ENCODE data around the gene MRPS16. TPM values are rescaled to one million over a fixed set of nuclear protein-coding genes. Genes with fewer than 3 reads are reported as not detected.

The MRPS16 gene
- 75.5 and 78.0 TPM in 2 replicates for polyA plus RNA-seq (2012; rRNA removed)
- 56.0 and 60.3 TPM in 2 replicates for polyA plus RNA-seq (2012; cell fraction: cytosol; rRNA removed)
- polyA plus RNA-seq (2012; cell fraction: nucleus; rRNA removed) = 45.3 and 61.8 TPM in 2 replicates

- no peaks in the 10 kb centered on the region for H3K9me2 ChIP-seq
- H3K79me2 ChIP-seq (ENCODE audit: insufficient read depth) = peaks cover 70% of the 10 kb centered on the region
- no peaks in the 10 kb centered on the region for H3K27me3 ChIP-seq (ENCODE audit: insufficient read depth)
- ChIA-PET POLR2A (interaction anchor here (1.2 to 1.7 kb wide), 3 partner anchors 9 to 395 kb away, joined by 3 to 5 read pairs (median 4); partner anchors contain the start of gene ANXA7), CTCF (interaction anchor here (0.9 to 2.8 kb wide), 4 partner anchors 12 to 383 kb away, joined by 3 to 17 read pairs (median 4); partner anchors contain the start of gene ANXA7)
- TF ChIP-seq MXI1 (IDR thresholded peaks at IDR 0.05; ENCODE audit: low read depth, low read length) (peak; percentile 94; the same call in 1 of the 2 replicates), SIN3A (IDR thresholded peaks at IDR 0.05; ENCODE audit: borderline replicate concordance, low read depth, low read length) (peak; percentile 69; the same call in 1 of the 2 replicates), GABPA (IDR thresholded peaks at IDR 0.05; ENCODE audit: low read depth) (peak; percentile 91), JUND (IDR thresholded peaks at IDR 0.05) (peak; percentile 40), RCOR1 (IDR thresholded peaks at IDR 0.05; ENCODE audit: low read length) (peak; percentile 46; the same call in 1 of the 2 replicates), POLR2AphosphoS5 (IDR thresholded peaks at IDR 0.05; ENCODE audit: low read depth, low read length) (peak; percentile 97), RXRA (IDR thresholded peaks at IDR 0.05; ENCODE audit: borderline replicate concordance, low read depth) (no peak), ELF1 (IDR thresholded peaks at IDR 0.05) (peak; percentile 86), YY1 (IDR thresholded peaks at IDR 0.05; ENCODE audit: low read depth) (peak; percentile 64), MEF2A (IDR thresholded peaks at IDR 0.05; ENCODE audit: borderline replicate concordance, low read depth) (no peak), REST (IDR thresholded peaks at IDR 0.05; ENCODE audit: low read depth, low read length) (0 out of 2 replicates have a peak, but pooled peaks have one; percentile 33), TCF12 (IDR thresholded peaks at IDR 0.05) (peak; percentile 27; the same call in 1 of the 2 replicates), FOXM1 (IDR thresholded peaks at IDR 0.05; ENCODE audit: low read depth) (no peak), PBX3 (IDR thresholded peaks at IDR 0.05) (0 out of 2 replicates have a peak, but pooled peaks have one; percentile 11), FOXJ3 (CRISPR knock-in tag; IDR thresholded peaks at IDR 0.05) (no peak), FOSL2 (IDR thresholded peaks at IDR 0.05; ENCODE audit: borderline replicate concordance, low read depth) (peak; percentile 62; the same call in 1 of the 2 replicates), MAX (IDR thresholded peaks at IDR 0.05; ENCODE audit: low read depth) (peak; percentile 97), CHD2 (IDR thresholded peaks at IDR 0.05; ENCODE audit: low read length, partially characterized antibody) (peak; percentile 95), ZBTB33 (IDR thresholded peaks at IDR 0.05; ENCODE audit: borderline replicate concordance, low read depth) (peak; percentile 88), TAF1 (IDR thresholded peaks at IDR 0.05; ENCODE audit: borderline replicate concordance, low read depth, low read length) (peak; percentile 87), RAD21 (IDR thresholded peaks at IDR 0.05; ENCODE audit: low read length) (no peak), EP300 (IDR thresholded peaks at IDR 0.05; ENCODE audit: borderline replicate concordance in 1 of 2, low read depth in 1 of 2, low read length in 1 of 2) (no peak; a peak in 1 of 4 replicates), TEAD4 (IDR thresholded peaks at IDR 0.05; ENCODE audit: borderline replicate concordance, insufficient read depth) (0 out of 2 replicates have a peak, but pooled peaks have one; percentile 15), SMC3 (IDR thresholded peaks at IDR 0.05; ENCODE audit: low read depth, low read length) (no peak), USF1 (IDR thresholded peaks at IDR 0.05; ENCODE audit: borderline replicate concordance, low read depth) (peak; percentile 28; the same call in 1 of the 2 replicates)
- peak within 1 kb of the TSS; percentile 87 to 94 for H3K4me3 ChIP-seq (ENCODE audit: low read depth in 2 of 2, low read length in 1 of 2)
- H3K9ac ChIP-seq = peak within 1 kb of the TSS; percentile 99
- peak within 1 kb of the TSS; percentile 99 for H3K4me2 ChIP-seq
- peak; percentile 92 for DNase-seq
- WGBS (ENCODE audit: low lambda C conversion rate) = under 1% methylated on average over 39 of the region's 51 CpGs
- peak within 1 kb of the TSS; percentile 90 to 93 for H3K27ac ChIP-seq (ENCODE audit: low read depth in 2 of 2, low read length in 1 of 2)
- H3F3A ChIP-seq (replicated peaks; ENCODE audit: insufficient read depth) = peaks cover 19% of the 10 kb centered on the region
- peaks cover 20 to 23% of the 10 kb centered on the region in 2 experiments for H3K36me3 ChIP-seq (replicated peaks in 1 of 2; ENCODE audit: control insufficient read depth in 1 of 2, insufficient read depth in 2 of 2, low read length in 1 of 2)
- H3K9me3 ChIP-seq = no peaks in the 10 kb centered on the region
- peak within 1 kb of the TSS; percentile 91 for H2AFZ ChIP-seq (ENCODE audit: low read depth)
- peaks cover 14 to 21% of the 10 kb centered on the region in 2 experiments; a peak in 3 of 4 replicates for H3K4me1 ChIP-seq (ENCODE audit: control insufficient read depth in 1 of 2, insufficient read depth in 2 of 2, low read depth in 1 of 2, low read length in 1 of 2)
- H4K20me1 ChIP-seq (ENCODE audit: insufficient read depth) = no peaks in the 10 kb centered on the region
Observed at GRCh38 chr10:73252445-73253224, at the start of gene MRPS16. MRPS16 (minus strand) TSS chr10:73252644; CDS start chr10:73252482, 162 bp downstream.

Measured in SK-N-SH (cell line).